IMR-90 (cell line): Measurements from ENCODE around the gene MEN1. TPM values are rescaled to one million over a fixed set of nuclear protein-coding genes. Genes with fewer than 3 reads are reported as not detected.

Experiments used
- ATAC-seq: fragments of 200-7000 bp; cut with Tn5 transposase; 2 replicates; pipeline ENCODE4 v1.9.1; 2020; ENCODE audit warnings: low read depth, mild to moderate bottlenecking, moderate library complexity
- BruUV-seq: library from RNA; stranded (reverse); fragments of 400-500 nt; replicated peaks from 2 replicates; lab custom pipeline; 2021; lab: Mats Ljungman, UMichigan
- CTCF ChIA-PET: fragments of 300-600 bp; formaldehyde crosslinking; extraction: SDS; loops from one replicate; lab custom pipeline; 2021; ENCODE audit warnings: antibody characterized with exemption; lab: Yijun Ruan, JAX
- POLR2A ChIA-PET: fragments of 300-600 bp; sonication (Branson Sonifier 250); formaldehyde crosslinking; loops from one replicate; lab custom pipeline; 2022; ENCODE audit warnings: antibody characterized with exemption; ENCODE audit not compliant: unreplicated experiment; lab: Charles Lee
- DNase-seq: peaks from one replicate; pipeline ENCODE4 v3.0.0; 2013
- H2AFZ ChIP-seq: replicated peaks from 2 replicates; pipeline ENCODE3; 2013; ENCODE audit warnings: low read length, mild to moderate bottlenecking; ENCODE audit not compliant: poor library complexity
- H2AK5ac ChIP-seq: 2 replicates; pipeline ENCODE4 v1.6.1; 2013; ENCODE audit warnings: low read depth, low read length, inconsistent platforms
- H2AK9ac ChIP-seq: replicated peaks from 2 replicates; pipeline ENCODE3; 2013; ENCODE audit warnings: mild to moderate bottlenecking, low read depth, low read length, moderate library complexity; ENCODE audit not compliant: poor library complexity
- H2BK120ac ChIP-seq: 2 replicates; pipeline ENCODE4 v1.6.1; 2013; ENCODE audit warnings: low read depth, low read length, inconsistent platforms
- H2BK15ac ChIP-seq: 3 replicates; pipeline ENCODE4 v1.6.1; 2013; ENCODE audit warnings: low read depth, low read length, inconsistent platforms
- H2BK20ac ChIP-seq: 2 replicates; pipeline ENCODE4 v1.6.1; 2013; ENCODE audit warnings: low read depth, mild to moderate bottlenecking, inconsistent platforms, low read length, moderate library complexity
- H2BK5ac ChIP-seq: 2 replicates; pipeline ENCODE4 v1.6.1; 2013; ENCODE audit warnings: mild to moderate bottlenecking, low read depth, low read length, inconsistent platforms; ENCODE audit not compliant: poor library complexity, severe bottlenecking
- H3K14ac ChIP-seq: replicated peaks from 2 replicates; pipeline ENCODE4 v1.6.1; 2013; ENCODE audit warnings: low read depth, low read length, inconsistent platforms
- H3K18ac ChIP-seq: 2 replicates; pipeline ENCODE4 v1.6.1; 2013; ENCODE audit warnings: low read depth, low read length, control low read depth
- H3K23ac ChIP-seq: 2 replicates; pipeline ENCODE4 v1.6.1; 2013; ENCODE audit warnings: low read depth, low read length, inconsistent platforms
- H3K27ac ChIP-seq: 2 replicates; pipeline ENCODE4 v1.5.1; 2013; ENCODE audit warnings: mild to moderate bottlenecking, control low read depth, low read length; ENCODE audit not compliant: insufficient read depth
- H3K27me3 ChIP-seq: 2 replicates; pipeline ENCODE4 v1.6.1; 2013; ENCODE audit warnings: low read length; ENCODE audit not compliant: control insufficient read depth, insufficient read depth
- H3K36me3 ChIP-seq: 2 replicates; pipeline ENCODE4 v1.6.1; 2013; ENCODE audit warnings: low read length, mixed read lengths; ENCODE audit not compliant: control insufficient read depth, insufficient read depth
- H3K4ac ChIP-seq: 2 replicates; pipeline ENCODE4 v1.6.1; 2013; ENCODE audit warnings: low read depth, low read length, inconsistent platforms
- H3K4me1 ChIP-seq: 2 replicates; pipeline ENCODE4 v1.6.1; 2013; ENCODE audit warnings: low read length, mixed read lengths; ENCODE audit not compliant: control insufficient read depth, insufficient read depth
- H3K4me2 ChIP-seq: 2 replicates; pipeline ENCODE4 v1.6.1; 2013; ENCODE audit warnings: low read depth, mild to moderate bottlenecking, control low read depth, low read length, moderate library complexity
- H3K4me3 ChIP-seq: 2 replicates; pipeline ENCODE4 v1.5.1; 2013; ENCODE audit warnings: low read depth, mild to moderate bottlenecking, control low read depth, low read length, moderate library complexity; ENCODE audit not compliant: insufficient read depth
- H3K56ac ChIP-seq: 2 replicates; pipeline ENCODE4 v1.6.1; 2013; ENCODE audit warnings: low read length, inconsistent platforms; ENCODE audit not compliant: insufficient read depth; ENCODE audit errors: extremely low read depth
- H3K79me1 ChIP-seq, 2 experiments: 2 replicates each; pipeline ENCODE4 v1.6.1; 2013; ENCODE audit warnings: low read length in 2 of 2, inconsistent platforms in 1 of 2, low read depth in 1 of 2
- H3K9ac ChIP-seq: 2 replicates; pipeline ENCODE4 v1.6.1; 2013; ENCODE audit warnings: low read depth, low read length, control low read depth
- H3K9me1 ChIP-seq: 2 replicates; pipeline ENCODE4 v1.6.1; 2013; ENCODE audit warnings: low read length, inconsistent platforms; ENCODE audit not compliant: insufficient read depth
- H3K9me3 ChIP-seq: 2 replicates; pipeline ENCODE4 v1.6.1; 2013; ENCODE audit warnings: low read length; ENCODE audit not compliant: control insufficient read depth, insufficient read depth
- H4K20me1 ChIP-seq: 2 replicates; pipeline ENCODE4 v1.6.1; 2013; ENCODE audit warnings: low read length, inconsistent platforms; ENCODE audit not compliant: insufficient read depth
- H4K5ac ChIP-seq: 2 replicates; pipeline ENCODE4 v1.6.1; 2013; ENCODE audit warnings: mild to moderate bottlenecking, low read depth, low read length, control low read depth
- H4K8ac ChIP-seq, 2 experiments: 2 replicates each; pipeline ENCODE4 v1.6.1; 2013; ENCODE audit warnings: low read depth in 2 of 2, low read length in 2 of 2, control low read depth in 1 of 2, inconsistent platforms in 1 of 2
- H4K91ac ChIP-seq: 2 replicates; pipeline ENCODE4 v1.6.1; 2013; ENCODE audit warnings: low read depth, low read length, inconsistent platforms; ENCODE audit not compliant: insufficient read depth
- BHLHE40 ChIP-seq: fragments of 150-350 bp; IDR thresholded peaks from 2 replicates; pipeline ENCODE4 v1.6.1; 2016; ENCODE audit warnings: mild to moderate bottlenecking, low read depth, low read length
- CEBPB ChIP-seq: IDR thresholded peaks from 2 replicates; pipeline ENCODE4 v1.6.1; 2012; ENCODE audit warnings: low read depth, low read length, improper control_type of control experiment
- CHD1 ChIP-seq: IDR thresholded peaks from 2 replicates; pipeline ENCODE4 v1.6.1; 2012; ENCODE audit warnings: low read depth, low read length, improper control_type of control experiment
- CTCF ChIP-seq: conservative IDR thresholded peaks from 2 replicates; pipeline ENCODE4 v1.5.1; 2012; ENCODE audit warnings: mild to moderate bottlenecking, low read depth, low read length, improper control_type of control experiment
- ELK1 ChIP-seq: fragments of 150-350 bp; IDR thresholded peaks from 2 replicates; pipeline ENCODE4 v1.6.1; 2016; ENCODE audit warnings: low read depth, mild to moderate bottlenecking, low read length, moderate library complexity, borderline replicate concordance
- FOS ChIP-seq: fragments of 150-350 bp; IDR thresholded peaks from 2 replicates; pipeline ENCODE4 v1.6.1; 2016; ENCODE audit warnings: low read depth, low read length
- MAFK ChIP-seq: IDR thresholded peaks from 2 replicates; pipeline ENCODE4 v1.6.1; 2012; ENCODE audit warnings: low read depth, low read length, improper control_type of control experiment
- MAZ ChIP-seq: IDR thresholded peaks from 2 replicates; pipeline ENCODE4 v1.6.1; 2012; ENCODE audit warnings: low read depth, mild to moderate bottlenecking, low read length, improper control_type of control experiment, moderate library complexity, borderline replicate concordance
- MXI1 ChIP-seq: IDR thresholded peaks from 2 replicates; pipeline ENCODE4 v1.6.1; 2012; ENCODE audit warnings: low read depth, mild to moderate bottlenecking, low read length, moderate library complexity, borderline replicate concordance
- NFE2L2 ChIP-seq: fragments of 150-350 bp; IDR thresholded peaks from 2 replicates; pipeline ENCODE4 v1.6.1; 2016; ENCODE audit warnings: low read depth, mild to moderate bottlenecking, low read length
- POLR2A ChIP-seq: IDR thresholded peaks from 2 replicates; pipeline ENCODE4 v1.6.1; 2012; ENCODE audit warnings: mild to moderate bottlenecking, low read depth, low read length
- RAD21 ChIP-seq: IDR thresholded peaks from 2 replicates; pipeline ENCODE4 v1.6.1; 2012; ENCODE audit warnings: low read length, improper control_type of control experiment
- RCOR1 ChIP-seq: IDR thresholded peaks from 2 replicates; pipeline ENCODE4 v1.6.1; 2012; ENCODE audit warnings: mild to moderate bottlenecking, low read length, improper control_type of control experiment; ENCODE audit not compliant: insufficient replicate concordance
- RFX5 ChIP-seq: IDR thresholded peaks from 2 replicates; pipeline ENCODE4 v1.8.0; 2012; ENCODE audit warnings: low read depth, mild to moderate bottlenecking, low read length, moderate library complexity
- SMC3 ChIP-seq: fragments of 150-350 bp; IDR thresholded peaks from 2 replicates; pipeline ENCODE4 v1.6.1; 2016; ENCODE audit warnings: low read depth, mild to moderate bottlenecking, antibody characterized with exemption, low read length, moderate library complexity
- USF2 ChIP-seq: fragments of 150-350 bp; IDR thresholded peaks from 2 replicates; pipeline ENCODE4 v1.6.1; 2017; ENCODE audit warnings: mild to moderate bottlenecking, antibody characterized with exemption, low read length, low read depth
- WGBS, 2 experiments: methylation state at CpG; one replicate each; pipeline versions ENCODE4 v1.1.5 to v1.1.7; 2013; ENCODE audit warnings: missing lambda C conversion rate in 2 of 2; ENCODE audit not compliant: insufficient read length in 1 of 2; ENCODE audit errors: extremely low coverage in 2 of 2; 5-methylcytosine and 5-hydroxymethylcytosine counted together
- dilution Hi-C: fragments of 300-500 bp; cut with HindIII; formaldehyde crosslinking; loops from one replicate; pipeline ENCODE4 v1.14.3; 2018; ENCODE audit warnings: low sequenced_read_pairs; ENCODE audit not compliant: unreplicated experiment
- in situ Hi-C: fragments of 300-500 bp; cut with MboI; formaldehyde crosslinking; loops from 3 replicates; pipeline ENCODE4 v1.14.3; 2019; ENCODE audit warnings: low sequenced_read_pairs, inconsistent platforms, mixed read lengths
- intact Hi-C: fragments of 100-400 bp; cut with micrococcal nuclease; formaldehyde crosslinking; loops from 2 replicates; pipeline ENCODE4 v1.10.0; 2022
- polyA plus RNA-seq, 3 experiments: library from polyadenylated mRNA; depleted of rRNA; stranded (reverse); fragments of >200 nt; gene quantifications; 2 replicates each; pipeline ENCODE4 v1.2.3, GENCODE V29; 2012; ENCODE audit warnings: low replicate concordance in 1 of 3
- total RNA-seq: library from RNA; depleted of rRNA; stranded (reverse); fragments of >200 nt; gene quantifications from 2 replicates; pipeline ENCODE4 v1.2.3, GENCODE V29; 2012

MEN1 gene
- total and polyA plus RNA-seq, 2 of the 4 experiments (the other 2 are of a cell fraction), result 8.8 to 35.7 TPM

GRCh38 chr11:64765291-64765850 is 45.0 kb downstream of the MEN1 start:
- no peak overlapping the region for H3K4ac ChIP-seq
- ATAC-seq (no peak), DNase-seq (no peak)
- peaks cover 82% of the 10 kb centered on the region for H3K36me3 ChIP-seq
- H2BK20ac ChIP-seq, result no peak overlapping the region
- no peak overlapping the region for H3K14ac ChIP-seq
- H4K20me1 ChIP-seq, result peaks cover 72% of the 10 kb centered on the region
- no peak overlapping the region for H2AK5ac ChIP-seq
- H4K5ac ChIP-seq, result no peak overlapping the region
- H3K18ac ChIP-seq, result no peak overlapping the region
- H3K4me1 ChIP-seq, result peaks cover 15% of the 10 kb centered on the region
- no peak overlapping the region for H2BK15ac ChIP-seq
- no peak overlapping the region for H2BK5ac ChIP-seq
- peaks cover 37 to 79% of the 10 kb centered on the region in 2 experiments for H3K79me1 ChIP-seq
- no peak overlapping the region for H3K56ac ChIP-seq
- no peak for TF ChIP-seq RAD21
- TF ChIP-seq FOS, result no peak
- TF ChIP-seq ELK1, result no peak
- TF ChIP-seq BHLHE40, result no peak
- no peak for TF ChIP-seq CHD1
- no peak for TF ChIP-seq CEBPB
- TF ChIP-seq RFX5, result no peak
- TF ChIP-seq MAFK, result no peak
- no peak for TF ChIP-seq MXI1
- no peak; the same call in 1 of the 2 replicates for TF ChIP-seq CTCF
- no peak for TF ChIP-seq POLR2A
- TF ChIP-seq RCOR1, result no peak
- TF ChIP-seq SMC3, result no peak
- TF ChIP-seq MAZ, result no peak
- no peak for TF ChIP-seq NFE2L2
- no peak for TF ChIP-seq USF2
- H3K4me3 ChIP-seq, result no peak overlapping the region
- H4K91ac ChIP-seq, result no peak overlapping the region
- ChIA-PET CTCF (no interaction called here), POLR2A (no interaction called here)
- in situ Hi-C loops (no loop called here), intact Hi-C loops (no loop called here), dilution Hi-C loops (no loop called here)
- no peak overlapping the region for H3K9ac ChIP-seq
- no peak overlapping the region for H3K23ac ChIP-seq
- H3K27ac ChIP-seq, result no peak overlapping the region
- H4K8ac ChIP-seq, result no peak overlapping the region
- H3K9me1 ChIP-seq, result peaks cover 14% of the 10 kb centered on the region; the same call in 1 of the 2 replicates
- BruUV-seq, result no TSS peak
- no peak overlapping the region for H2AFZ ChIP-seq
- H3K9me3 ChIP-seq, result no peaks in the 10 kb centered on the region
- 86% methylated on average over 14 of the region's 30 CpGs; no CpG with 5 or more reads in 1 of the 2 experiments for WGBS, 2 experiments
- no peak overlapping the region for H2BK120ac ChIP-seq
- no peak overlapping the region for H2AK9ac ChIP-seq
- H3K4me2 ChIP-seq, result no peak overlapping the region
- no peaks in the 10 kb centered on the region for H3K27me3 ChIP-seq
